K562 (cell line): ENCODE results near the gene RNU6-1. TPM values are rescaled to one million over a fixed set of nuclear protein-coding genes. Genes with fewer than 3 reads are reported as not detected.
A peak's percentile ranks its signal among the peaks of the same experiment; 100 is the strongest.

Experiments used
- ATAC-seq: fragments of 200-7000 bp; cut with Tn5 transposase; 3 replicates; pipeline ENCODE4 v1.9.1; 2020; ENCODE audit warnings: moderate library complexity
- BruUV-seq: library from RNA; stranded (reverse); fragments of 400-500 nt; replicated peaks from 2 replicates; lab custom pipeline; 2021; lab: Mats Ljungman, UMichigan
- CTCF ChIA-PET: fragments of 300-600 bp; formaldehyde crosslinking; extraction: SDS; loops from one replicate; lab custom pipeline; 2021; ENCODE audit warnings: low intra/inter-chr PET ratio; lab: Yijun Ruan, JAX
- POLR2A ChIA-PET: fragments of 300-600, 350-650 bp; sonication (Branson Sonifier 250); formaldehyde crosslinking; extraction: SDS; loops from one replicate; lab custom pipeline; 2021; ENCODE audit warnings: antibody characterized with exemption, inconsistent platforms; lab: Yijun Ruan, JAX
- DNase-seq, 4 experiments: peaks; one replicate each; pipeline versions ENCODE4 v3.0.0 to v3.0.0-alpha.2; 2011 to 2018; ENCODE audit warnings: low spot score in 3 of 4, mixed read lengths in 3 of 4; ENCODE audit errors: extremely low read depth in 1 of 4
- FAIRE-seq: peaks from 2 replicates; lab custom pipeline; 2011; peaks lifted over from hg19 to GRCh38; lab: Jason Lieb, UNC
- H2AFZ ChIP-seq: 2 replicates; pipeline ENCODE4 v1.6.0; 2011; ENCODE audit warnings: low read depth, low read length, control low read depth, inconsistent platforms
- H3K27ac ChIP-seq: fragments of 200-600 bp; 3 replicates; pipeline ENCODE4 v1.8.0; 2011; ENCODE audit warnings: low read depth, mild to moderate bottlenecking, control low read depth, inconsistent platforms, low read length, moderate library complexity, mixed read lengths; ENCODE audit errors: extremely low read depth
- H3K27me3 ChIP-seq, 2 experiments: fragments of 300-600 bp in 1 of 2; 2 replicates in 1 of 2; 3 replicates in 1 of 2; pipeline versions ENCODE4 v1.6.0 to v1.8.0; 2011; ENCODE audit warnings: inconsistent platforms in 2 of 2, low read length in 2 of 2, mild to moderate bottlenecking in 1 of 2, mixed read lengths in 1 of 2, moderate library complexity in 1 of 2; ENCODE audit not compliant: control insufficient read depth in 2 of 2, insufficient read depth in 2 of 2
- H3K36me3 ChIP-seq: fragments of 300-600 bp; 3 replicates; pipeline ENCODE4 v1.8.0; 2011; ENCODE audit warnings: mild to moderate bottlenecking, low read length, inconsistent platforms; ENCODE audit not compliant: control insufficient read depth, insufficient read depth
- H3K4me1 ChIP-seq, 2 experiments: fragments of 200-600 bp in 1 of 2; replicated peaks in 1 of 2; 2 replicates in 1 of 2; 3 replicates in 1 of 2; pipeline versions ENCODE4 v1.5.1 to v1.8.0; 2011; ENCODE audit warnings: inconsistent platforms in 2 of 2, low read length in 2 of 2, mild to moderate bottlenecking in 1 of 2, mixed read lengths in 1 of 2, moderate library complexity in 1 of 2; ENCODE audit not compliant: control insufficient read depth in 2 of 2, insufficient read depth in 2 of 2
- H3K4me2 ChIP-seq: 2 replicates; pipeline ENCODE4 v1.6.1; 2011; ENCODE audit warnings: low read length, control low read depth, inconsistent platforms, mixed read lengths; ENCODE audit not compliant: insufficient read depth
- H3K4me3 ChIP-seq: fragments of 200-600 bp; sonication (generic), shearing (Covaris generic); 2 replicates; pipeline ENCODE4 v1.5.1; 2016; ENCODE audit warnings: control low read depth, inconsistent platforms
- H3K79me2 ChIP-seq: fragments of 200-600 bp; 3 replicates; pipeline ENCODE4 v1.8.0; 2011; ENCODE audit warnings: low read length, inconsistent platforms; ENCODE audit not compliant: control insufficient read depth, insufficient read depth
- H3K9ac ChIP-seq, 2 experiments: 2 replicates each; pipeline versions ENCODE4 v1.6.0 to v1.6.1; 2011; ENCODE audit warnings: low read depth in 2 of 2, low read length in 2 of 2, control low read depth in 1 of 2, inconsistent platforms in 1 of 2, mild to moderate bottlenecking in 1 of 2, mixed read lengths in 1 of 2; ENCODE audit not compliant: insufficient read depth in 1 of 2
- H3K9me1 ChIP-seq: one replicate; pipeline ENCODE4 v1.6.0; 2011; ENCODE audit warnings: inconsistent platforms, mild to moderate bottlenecking, low read length, moderate library complexity; ENCODE audit not compliant: control insufficient read depth, insufficient read depth
- H3K9me3 ChIP-seq: replicated peaks from 2 replicates; pipeline ENCODE4 v1.5.1; 2011; ENCODE audit warnings: low read depth, low read length, inconsistent platforms; ENCODE audit not compliant: control insufficient read depth, insufficient read depth
- H4K20me1 ChIP-seq: replicated peaks from 2 replicates; pipeline ENCODE4 v1.6.1; 2011; ENCODE audit warnings: low read length, inconsistent platforms, mixed read lengths; ENCODE audit not compliant: control insufficient read depth, insufficient read depth
- CBFA2T2 ChIP-seq: fragments of 450-650 bp; conservative IDR thresholded peaks from 2 replicates; pipeline ENCODE4 v1.6.1; 2017; ENCODE audit warnings: mild to moderate bottlenecking
- DDX20 ChIP-seq: fragments of 450-650 bp; IDR thresholded peaks from 2 replicates; pipeline ENCODE4 v1.6.1; 2016; ENCODE audit warnings: missing genetic modification characterization, low read depth, mild to moderate bottlenecking, missing compliant biosample characterization, moderate library complexity
- YBX1 ChIP-seq: fragments of 450-650 bp; IDR thresholded peaks from 2 replicates; pipeline ENCODE4 v1.7.1; 2016; ENCODE audit warnings: mild to moderate bottlenecking
- ZNF584 ChIP-seq: fragments of 200-800 bp; sonication (Bioruptor generic); IDR thresholded peaks from 2 replicates; pipeline ENCODE4 v1.6.1; 2016; ENCODE audit warnings: low read depth, mild to moderate bottlenecking, missing genetic modification characterization, missing compliant biosample characterization
- WGBS: fragments of 100-300 bp; shearing (Covaris generic); methylation state at CpG from one replicate; pipeline ENCODE4 v1.1.6; 2016; ENCODE audit warnings: low coverage, mixed read lengths; ENCODE audit not compliant: insufficient coverage; ENCODE audit errors: missing lambda C conversion rate; 5-methylcytosine and 5-hydroxymethylcytosine counted together
- in situ Hi-C: fragments of 300-500 bp; cut with MboI; formaldehyde crosslinking; loops from 4 replicates; pipeline ENCODE4 v1.15.0; 2018; ENCODE audit warnings: inconsistent platforms, mixed read lengths
- intact Hi-C: fragments of 100-400 bp; cut with micrococcal nuclease; formaldehyde crosslinking; loops from 2 replicates; pipeline ENCODE4 v1.14.2; 2022
- polyA plus RNA-seq, 8 experiments: library from polyadenylated mRNA; depleted of rRNA in 4 of 8; stranded (reverse) in 5 of 8; unstranded in 3 of 8; fragments of >200 nt; fragmentation: Nextera tagmentation in 2 of 8; fragmentation: Illumina TruSeq in 1 of 8; extraction: Ambion mirVana in 2 of 8; extraction: Trizol in 1 of 8; gene quantifications; 2 replicates each; pipeline versions ENCODE4 v1.2.1 to v1.2.3, GENCODE V29; 2011 to 2014; ENCODE audit warnings: inconsistent platforms in 1 of 8, missing spikeins in 1 of 8
- total RNA-seq, 7 experiments: library from RNA; depleted of rRNA in 6 of 7; stranded (reverse); fragments of >200 nt in 6 of 7; fragmentation: Illumina TruSeq in 2 of 7; extraction: Trizol in 2 of 7; gene quantifications; 2 replicates each; pipeline versions ENCODE4 v1.2.1 to v1.2.3, GENCODE V29; 2011 to 2021; ENCODE audit warnings: low replicate concordance in 1 of 7
- TF ChIP-seq, protein P1 (sequence below): fragments of 250-450 bp; sonication (Bioruptor Pico); IDR thresholded peaks from 2 replicates; pipeline ENCODE4 v1.8.0; 2021; ENCODE audit warnings: mild to moderate bottlenecking, moderate library complexity
- TF ChIP-seq, protein P2 (sequence below), 2 experiments: IDR thresholded peaks; 2 replicates each; pipeline ENCODE4 v1.6.1; 2012; ENCODE audit warnings: improper control_type of control experiment in 2 of 2, low read depth in 2 of 2, low read length in 2 of 2, borderline replicate concordance in 1 of 2
- TF ChIP-seq, protein P3 (sequence below): IDR thresholded peaks from 2 replicates; pipeline ENCODE4 v1.6.1; 2012; ENCODE audit warnings: low read depth, low read length, improper control_type of control experiment, borderline replicate concordance

Gene RNU6-1
- total and polyA plus RNA-seq, 9 of the 15 experiments (the other 6 are each of a cell fraction or from before 2014, with no cell fraction given) = not detected

DNA sequence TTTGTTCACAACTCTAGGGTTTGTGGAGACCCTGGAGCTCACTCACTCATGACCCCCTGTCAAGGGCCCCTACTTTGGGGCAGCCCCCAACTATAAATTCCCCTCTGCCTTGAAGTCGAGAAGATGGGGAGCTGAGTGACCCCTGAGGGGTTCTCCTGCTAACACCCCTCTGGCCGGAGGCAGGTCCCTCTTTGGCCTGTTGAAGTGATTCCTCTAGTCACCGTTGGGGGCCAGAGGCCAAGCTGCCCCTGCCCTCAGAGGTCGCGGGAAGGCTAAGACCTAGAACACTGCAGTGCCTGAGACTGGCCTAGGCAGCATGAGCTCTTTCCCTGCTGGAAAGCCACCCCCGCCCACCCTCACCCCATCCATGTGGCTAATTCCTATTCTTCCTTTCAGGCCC, 30.0 kb downstream of the RNU6-1 start:
- Histone ChIP-seq H2AFZ (no peak overlapping the region), H3K4me1 (peaks cover 0 to 17% of the 10 kb centered on the region in 2 experiments; a peak in 2 of 5 replicates), H3K79me2 (no peaks in the 10 kb centered on the region), H3K9ac (no peak overlapping the region), H3K9me1 (peaks cover under 1% of the 10 kb centered on the region), H4K20me1 (0 out of 2 replicates have a peak, but pooled peaks cover 6% of the 10 kb centered on the region), H3K27ac (no peak overlapping the region), H3K27me3 (peaks cover 3 to 18% of the 10 kb centered on the region in 2 experiments; a peak in 2 of 5 replicates), H3K4me2 (no peak overlapping the region), H3K4me3 (no peak overlapping the region), H3K36me3 (no peaks in the 10 kb centered on the region), H3K9me3 (no peaks in the 10 kb centered on the region)
- 53% methylated on average over 4 of the region's 6 CpGs for WGBS
- DNase-seq = no peak
- ATAC-seq = peak; percentile 58; the same call in 2 of the 3 replicates
- BruUV-seq = no TSS peak
- CTCF ChIA-PET = no interaction called here
- intact Hi-C loops (no loop called here), in situ Hi-C loops (no loop called here)
- no peak for FAIRE-seq
- TF ChIP-seq, protein P1, sequence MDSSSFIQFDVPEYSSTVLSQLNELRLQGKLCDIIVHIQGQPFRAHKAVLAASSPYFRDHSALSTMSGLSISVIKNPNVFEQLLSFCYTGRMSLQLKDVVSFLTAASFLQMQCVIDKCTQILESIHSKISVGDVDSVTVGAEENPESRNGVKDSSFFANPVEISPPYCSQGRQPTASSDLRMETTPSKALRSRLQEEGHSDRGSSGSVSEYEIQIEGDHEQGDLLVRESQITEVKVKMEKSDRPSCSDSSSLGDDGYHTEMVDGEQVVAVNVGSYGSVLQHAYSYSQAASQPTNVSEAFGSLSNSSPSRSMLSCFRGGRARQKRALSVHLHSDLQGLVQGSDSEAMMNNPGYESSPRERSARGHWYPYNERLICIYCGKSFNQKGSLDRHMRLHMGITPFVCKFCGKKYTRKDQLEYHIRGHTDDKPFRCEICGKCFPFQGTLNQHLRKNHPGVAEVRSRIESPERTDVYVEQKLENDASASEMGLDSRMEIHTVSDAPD (CRISPR knock-in tag) = no peak
- TF ChIP-seq, protein P2, sequence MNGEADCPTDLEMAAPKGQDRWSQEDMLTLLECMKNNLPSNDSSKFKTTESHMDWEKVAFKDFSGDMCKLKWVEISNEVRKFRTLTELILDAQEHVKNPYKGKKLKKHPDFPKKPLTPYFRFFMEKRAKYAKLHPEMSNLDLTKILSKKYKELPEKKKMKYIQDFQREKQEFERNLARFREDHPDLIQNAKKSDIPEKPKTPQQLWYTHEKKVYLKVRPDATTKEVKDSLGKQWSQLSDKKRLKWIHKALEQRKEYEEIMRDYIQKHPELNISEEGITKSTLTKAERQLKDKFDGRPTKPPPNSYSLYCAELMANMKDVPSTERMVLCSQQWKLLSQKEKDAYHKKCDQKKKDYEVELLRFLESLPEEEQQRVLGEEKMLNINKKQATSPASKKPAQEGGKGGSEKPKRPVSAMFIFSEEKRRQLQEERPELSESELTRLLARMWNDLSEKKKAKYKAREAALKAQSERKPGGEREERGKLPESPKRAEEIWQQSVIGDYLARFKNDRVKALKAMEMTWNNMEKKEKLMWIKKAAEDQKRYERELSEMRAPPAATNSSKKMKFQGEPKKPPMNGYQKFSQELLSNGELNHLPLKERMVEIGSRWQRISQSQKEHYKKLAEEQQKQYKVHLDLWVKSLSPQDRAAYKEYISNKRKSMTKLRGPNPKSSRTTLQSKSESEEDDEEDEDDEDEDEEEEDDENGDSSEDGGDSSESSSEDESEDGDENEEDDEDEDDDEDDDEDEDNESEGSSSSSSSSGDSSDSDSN (IDR thresholded peaks at IDR 0.05; ENCODE audit: borderline replicate concordance in 1 of 2, low read depth in 2 of 2, low read length in 2 of 2) = no peak
- no peak for TF ChIP-seq DDX20 (tag)
- TF ChIP-seq CBFA2T2 = no peak
- TF ChIP-seq YBX1 = no peak
- TF ChIP-seq ZNF584 = no peak
- TF ChIP-seq, protein P3, sequence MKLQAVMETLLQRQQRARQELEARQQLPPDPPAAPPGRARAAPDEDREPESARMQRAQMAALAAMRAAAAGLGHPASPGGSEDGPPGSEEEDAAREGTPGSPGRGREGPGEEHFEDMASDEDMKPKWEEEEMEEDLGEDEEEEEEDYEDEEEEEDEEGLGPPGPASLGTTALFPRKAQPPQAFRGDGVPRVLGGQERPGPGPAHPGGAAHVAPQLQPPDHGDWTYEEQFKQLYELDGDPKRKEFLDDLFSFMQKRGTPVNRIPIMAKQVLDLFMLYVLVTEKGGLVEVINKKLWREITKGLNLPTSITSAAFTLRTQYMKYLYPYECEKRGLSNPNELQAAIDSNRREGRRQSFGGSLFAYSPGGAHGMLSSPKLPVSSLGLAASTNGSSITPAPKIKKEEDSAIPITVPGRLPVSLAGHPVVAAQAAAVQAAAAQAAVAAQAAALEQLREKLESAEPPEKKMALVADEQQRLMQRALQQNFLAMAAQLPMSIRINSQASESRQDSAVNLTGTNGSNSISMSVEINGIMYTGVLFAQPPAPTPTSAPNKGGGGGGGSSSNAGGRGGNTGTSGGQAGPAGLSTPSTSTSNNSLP = no peak
- POLR2A ChIA-PET = interaction anchor here (0.7 to 1.4 kb wide), 3 partner anchors 11 to 98 kb away, joined by 3 to 6 read pairs (median 5); no protein-coding TSS in a partner anchor
